Bronchial epithelial cell (primary cell): ENCODE measurements around the gene UBASH3B. TPM values are rescaled to one million over a fixed set of nuclear protein-coding genes. Genes with fewer than 3 reads are reported as not detected.
A peak's percentile ranks its signal among the peaks of the same experiment; 100 is the strongest.

Experiments
- DNase-seq: peaks from one replicate; pipeline ENCODE4 v3.0.0-alpha.2; 2010; ENCODE audit warnings: low read depth
- FAIRE-seq: peaks from 2 replicates; lab custom pipeline; 2011; peaks lifted over from hg19 to GRCh38; lab: Jason Lieb, UNC
- H3K27me3 ChIP-seq: 2 replicates; pipeline ENCODE4 v1.5.1; 2011; ENCODE audit warnings: low read length; ENCODE audit not compliant: control insufficient read depth, insufficient read depth
- H3K36me3 ChIP-seq: 2 replicates; pipeline ENCODE4 v1.5.1; 2011; ENCODE audit warnings: low read length; ENCODE audit not compliant: control insufficient read depth, insufficient read depth
- H3K4me3 ChIP-seq: 2 replicates; pipeline ENCODE4 v1.5.1; 2011; ENCODE audit warnings: mild to moderate bottlenecking, low read depth, low read length, control low read depth
- CTCF ChIP-seq: IDR thresholded peaks from 2 replicates; pipeline ENCODE4 v1.5.1; 2011; ENCODE audit warnings: mild to moderate bottlenecking, moderate library complexity, low read length, control low read depth, inconsistent platforms; ENCODE audit not compliant: insufficient read depth, severe bottlenecking
- total RNA-seq: library from RNA; depleted of rRNA; stranded (reverse); fragments of >200 nt; gene quantifications from 2 replicates; pipeline ENCODE4 v1.2.1, GENCODE V29; 2014

Gene UBASH3B
- total RNA-seq, 1 donor from 2014 or later: 10.0 TPM

GRCh38 chr11:122745111-122745510, 89.6 kb downstream of the UBASH3B start:
- H3K4me3 ChIP-seq: no peak overlapping the region
- TF ChIP-seq CTCF: no peak

DNA sequence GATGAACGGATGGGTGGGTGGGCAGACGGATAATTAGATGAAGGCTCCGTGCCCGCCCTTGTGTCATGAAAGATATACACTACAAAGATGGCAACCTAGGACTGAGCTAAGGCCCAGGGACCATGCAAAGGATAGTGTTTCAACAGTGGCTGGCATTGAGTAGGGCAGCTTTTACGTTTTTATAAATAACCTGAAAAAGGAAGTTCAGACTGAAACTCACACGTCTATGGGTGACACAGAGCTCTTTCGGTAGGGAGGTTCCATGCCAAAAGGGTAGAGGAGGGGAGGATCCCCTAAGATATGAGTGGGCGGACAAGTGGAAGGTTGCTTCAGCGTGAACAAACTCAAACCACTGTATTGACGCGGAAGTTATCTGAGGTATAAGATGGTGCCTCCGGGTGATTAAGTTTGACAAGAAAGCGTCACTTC, 90.5 kb downstream of the UBASH3B start:
- no peak for DNase-seq
- Histone ChIP-seq H3K36me3 (no peaks in the 10 kb centered on the region), H3K27me3 (no peaks in the 10 kb centered on the region), H3K4me3 (no peak overlapping the region)
- no peak for FAIRE-seq
- TF ChIP-seq CTCF: no peak

More at GRCh38 chr11:122745111-122745510, 89.6 kb downstream of the UBASH3B start:
- H3K36me3 ChIP-seq: no peaks in the 10 kb centered on the region
- no peaks in the 10 kb centered on the region for H3K27me3 ChIP-seq
- no peak for DNase-seq
- FAIRE-seq: no peak

DNA sequence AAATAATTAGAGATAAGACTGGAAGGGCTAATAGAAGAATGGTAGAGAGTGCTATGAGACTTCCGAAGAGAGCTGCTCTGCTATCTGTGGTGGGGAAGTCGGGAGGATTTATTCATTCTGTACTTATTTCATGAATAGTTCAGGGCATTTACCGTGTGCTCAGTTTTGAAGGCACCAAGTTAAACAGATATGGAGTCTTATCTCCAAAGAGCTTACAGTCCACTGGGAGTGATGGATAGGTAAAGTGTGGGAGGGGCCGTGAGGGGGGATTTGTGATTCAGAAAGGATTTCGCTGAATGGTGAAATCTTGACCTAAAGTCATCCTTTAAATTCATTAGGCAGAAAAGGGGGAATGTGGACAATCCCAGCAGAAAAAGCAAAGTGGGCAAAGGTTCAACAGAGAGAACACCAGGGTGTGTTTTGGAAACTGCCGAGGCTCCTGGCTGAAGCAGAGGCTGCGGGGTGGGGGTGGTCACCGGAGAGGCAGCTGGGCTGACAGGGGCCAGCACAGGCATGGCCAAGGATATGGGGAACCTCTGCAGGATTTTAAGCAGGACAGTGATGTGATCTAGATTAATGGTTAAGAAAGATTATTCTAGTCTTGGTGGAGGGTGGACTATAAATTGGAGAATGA, 91.2 kb downstream of the UBASH3B start:
- Histone ChIP-seq H3K27me3 (no peaks in the 10 kb centered on the region), H3K36me3 (no peaks in the 10 kb centered on the region), H3K4me3 (no peak overlapping the region)
- TF ChIP-seq CTCF: no peak
- DNase-seq (no peak), FAIRE-seq (no peak)

DNA sequence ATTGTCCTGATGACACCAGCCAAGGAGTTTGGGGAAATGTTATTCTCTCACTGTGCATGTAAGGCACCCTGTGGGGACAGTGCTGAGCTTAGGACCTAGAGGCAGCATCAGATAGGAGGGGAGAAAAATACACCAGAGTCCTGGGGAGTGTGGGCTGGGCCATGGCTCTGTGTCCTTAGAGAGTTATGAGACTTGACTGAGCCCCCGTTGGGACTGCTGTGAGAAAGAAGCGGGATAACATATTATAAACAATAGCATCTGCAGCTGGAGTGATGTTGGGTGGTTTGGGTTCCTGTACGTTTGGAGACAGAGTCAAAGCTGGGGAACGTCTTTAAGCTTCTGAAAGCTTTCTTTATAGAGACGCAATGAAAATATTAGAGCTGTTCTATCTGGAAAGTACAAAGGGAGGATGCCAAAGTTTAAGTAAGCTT, 91.8 kb downstream of the UBASH3B start:
- no peak for TF ChIP-seq CTCF
- Histone ChIP-seq H3K36me3 (no peaks in the 10 kb centered on the region), H3K27me3 (no peaks in the 10 kb centered on the region), H3K4me3 (no peak overlapping the region)
- DNase-seq: no peak
- FAIRE-seq: no peak

GRCh38 chr11:122749005-122749687, 93.6 kb downstream of the UBASH3B start:
- no peak overlapping the region for H3K4me3 ChIP-seq
- no peaks in the 10 kb centered on the region for H3K27me3 ChIP-seq
- no peak for FAIRE-seq
- no peaks in the 10 kb centered on the region for H3K36me3 ChIP-seq
- no peak for TF ChIP-seq CTCF
- DNase-seq: peak; percentile 73
